ENCODE measurements around the gene KLHL29.

The KLHL29 gene

GRCh38 chr2:23756593-23757292 lies 371.8 kb downstream of the KLHL29 start:
- H4K20me1 ChIP-seq (ENCODE audit: control insufficient read depth, insufficient read depth, low read depth, low read length): no peaks in the 10 kb centered on the region
- no peaks in the 10 kb centered on the region for H3F3A ChIP-seq (ENCODE audit: control insufficient read depth, insufficient read depth)
- H3K27ac ChIP-seq (ENCODE audit: low read depth, low read length): no peak overlapping the region
- no peaks in the 10 kb centered on the region for H3K79me2 ChIP-seq (ENCODE audit: control insufficient read depth, low read length)
- H3K4me2 ChIP-seq (ENCODE audit: low read length): no peak overlapping the region
- H3K27me3 ChIP-seq (ENCODE audit: control insufficient read depth, low read length): no peaks in the 10 kb centered on the region
- peaks cover 31% of the 10 kb centered on the region for H3K36me3 ChIP-seq (ENCODE audit: control insufficient read depth, low read length)
- H3K4me3 ChIP-seq (ENCODE audit: low read length): no peak overlapping the region
- no peaks in the 10 kb centered on the region for H3K9me2 ChIP-seq (replicated peaks; ENCODE audit: control insufficient read depth, low read length)
- no peaks in the 10 kb centered on the region for H3K4me1 ChIP-seq (ENCODE audit: control insufficient read depth, low read length)
- H3K9me3 ChIP-seq (ENCODE audit: control insufficient read depth, insufficient read depth, low read length): no peaks in the 10 kb centered on the region
- TF ChIP-seq EZH2phosphoT487 (IDR thresholded peaks at IDR 0.05; ENCODE audit: borderline replicate concordance, low read length): no peak
- TF ChIP-seq, protein P1, sequence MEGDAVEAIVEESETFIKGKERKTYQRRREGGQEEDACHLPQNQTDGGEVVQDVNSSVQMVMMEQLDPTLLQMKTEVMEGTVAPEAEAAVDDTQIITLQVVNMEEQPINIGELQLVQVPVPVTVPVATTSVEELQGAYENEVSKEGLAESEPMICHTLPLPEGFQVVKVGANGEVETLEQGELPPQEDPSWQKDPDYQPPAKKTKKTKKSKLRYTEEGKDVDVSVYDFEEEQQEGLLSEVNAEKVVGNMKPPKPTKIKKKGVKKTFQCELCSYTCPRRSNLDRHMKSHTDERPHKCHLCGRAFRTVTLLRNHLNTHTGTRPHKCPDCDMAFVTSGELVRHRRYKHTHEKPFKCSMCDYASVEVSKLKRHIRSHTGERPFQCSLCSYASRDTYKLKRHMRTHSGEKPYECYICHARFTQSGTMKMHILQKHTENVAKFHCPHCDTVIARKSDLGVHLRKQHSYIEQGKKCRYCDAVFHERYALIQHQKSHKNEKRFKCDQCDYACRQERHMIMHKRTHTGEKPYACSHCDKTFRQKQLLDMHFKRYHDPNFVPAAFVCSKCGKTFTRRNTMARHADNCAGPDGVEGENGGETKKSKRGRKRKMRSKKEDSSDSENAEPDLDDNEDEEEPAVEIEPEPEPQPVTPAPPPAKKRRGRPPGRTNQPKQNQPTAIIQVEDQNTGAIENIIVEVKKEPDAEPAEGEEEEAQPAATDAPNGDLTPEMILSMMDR (IDR thresholded peaks at IDR 0.05; ENCODE audit: low read depth, low read length, poor library complexity, severe bottlenecking): no peak

- Histone ChIP-seq H3K79me2 (ENCODE audit: control insufficient read depth, low read length) (no peaks in the 10 kb centered on the region), H3K27me3 (ENCODE audit: control insufficient read depth, low read length) (no peaks in the 10 kb centered on the region), H3K36me3 (ENCODE audit: control insufficient read depth, low read length) (peaks cover 28% of the 10 kb centered on the region), H3F3A (ENCODE audit: control insufficient read depth, insufficient read depth) (no peaks in the 10 kb centered on the region), H3K27ac (ENCODE audit: low read depth, low read length) (no peak overlapping the region), H3K4me2 (ENCODE audit: low read length) (no peak overlapping the region), H3K9me2 (replicated peaks; ENCODE audit: control insufficient read depth, low read length) (no peaks in the 10 kb centered on the region), H3K4me3 (ENCODE audit: low read length) (no peak overlapping the region), H4K20me1 (ENCODE audit: control insufficient read depth, insufficient read depth, low read depth, low read length) (no peaks in the 10 kb centered on the region), H3K4me1 (ENCODE audit: control insufficient read depth, low read length) (no peaks in the 10 kb centered on the region), H3K9me3 (ENCODE audit: control insufficient read depth, insufficient read depth, low read length) (no peaks in the 10 kb centered on the region)
- TF ChIP-seq EZH2phosphoT487 (IDR thresholded peaks at IDR 0.05; ENCODE audit: borderline replicate concordance, low read length): no peak
- TF ChIP-seq, protein P1 (IDR thresholded peaks at IDR 0.05; ENCODE audit: low read depth, low read length, poor library complexity, severe bottlenecking): no peak
These were observed 372.9 kb downstream of the KLHL29 start for GRCh38 chr2:23757686-23758433.
